ENCODE measurements around the gene OTUD7B.
A peak's percentile ranks its signal among the peaks of the same experiment; 100 is the strongest.

Gene OTUD7B

DNA sequence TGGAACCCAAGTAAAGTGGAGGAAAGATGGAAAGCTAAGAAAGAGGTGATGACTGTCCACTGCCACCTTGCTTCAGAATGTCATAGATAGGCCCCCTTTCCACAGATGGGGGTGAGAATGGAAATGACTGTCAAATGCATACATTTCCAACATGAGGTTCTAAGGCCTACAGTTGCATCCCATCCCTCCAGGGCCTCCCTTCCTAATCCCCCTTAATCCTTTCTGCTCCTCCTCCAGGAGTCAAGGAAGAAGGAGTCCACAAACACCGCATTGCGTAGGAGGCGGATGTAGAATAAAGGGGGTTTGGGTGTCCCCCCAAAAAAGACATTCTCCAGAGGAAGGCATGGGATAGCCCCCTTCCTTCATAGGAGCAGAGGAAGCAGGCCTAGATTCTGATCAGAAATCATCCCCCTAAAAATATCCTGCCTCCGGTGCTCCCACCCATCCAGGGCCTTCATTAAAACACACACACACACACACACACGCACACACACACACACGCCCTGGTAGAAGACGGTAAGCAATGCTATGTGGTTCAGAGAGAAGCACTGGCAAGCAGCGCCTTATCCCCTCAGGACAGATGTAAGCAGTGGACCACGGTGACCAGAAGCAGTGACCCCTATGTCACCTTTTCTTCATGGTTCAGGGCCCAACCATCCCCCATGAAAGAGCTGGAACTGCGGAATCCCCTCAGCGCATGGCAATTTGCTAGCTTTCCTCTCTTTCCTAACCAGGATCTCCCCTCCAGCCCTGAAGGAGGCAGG, 94.9 kb downstream of the OTUD7B start:
- no peak for DNase-seq

DNA sequence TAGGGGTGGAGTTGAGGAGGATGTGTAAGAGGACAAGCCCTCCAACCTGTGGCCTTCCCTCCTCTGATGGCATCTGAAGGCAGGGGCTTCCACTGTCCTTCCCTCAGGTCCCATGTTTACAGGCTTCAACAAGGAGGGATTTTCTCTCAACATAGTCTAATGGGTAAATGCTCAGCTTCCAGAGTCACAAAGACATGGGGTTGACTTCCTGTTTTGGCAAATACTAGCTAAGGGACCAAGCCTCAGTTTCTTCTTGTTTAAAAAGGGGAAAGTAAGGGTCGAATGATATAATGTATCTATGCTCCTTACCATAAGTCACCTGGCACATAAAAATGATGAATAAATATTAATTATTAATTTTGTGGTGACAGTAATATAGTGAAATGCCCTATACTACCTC, 96.0 kb downstream of the OTUD7B start:
- DNase-seq: no peak

DNA sequence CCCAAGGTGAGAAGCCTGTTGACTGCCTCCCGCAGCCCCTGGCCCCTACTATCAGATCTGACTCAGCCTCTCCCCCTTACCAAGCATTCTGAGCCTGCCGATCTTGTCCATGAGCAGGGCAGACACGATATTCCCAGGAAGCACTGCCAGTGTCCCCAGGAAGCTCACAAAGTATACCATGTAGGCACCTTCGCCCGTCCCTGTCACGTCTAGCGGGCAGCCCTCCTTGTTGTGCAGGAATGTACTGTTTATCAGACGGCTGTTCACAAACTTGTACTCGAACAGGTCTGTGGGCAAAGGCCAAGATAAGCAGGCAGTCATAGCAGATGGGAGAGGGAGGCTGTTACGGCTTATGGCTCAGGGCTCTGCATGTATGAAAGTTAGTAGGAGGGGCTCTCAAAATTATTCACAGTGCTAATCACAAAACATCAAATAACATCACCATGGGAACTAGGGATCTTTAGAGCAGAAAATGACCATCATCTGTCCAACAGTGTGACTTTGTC, 103.9 kb downstream of the OTUD7B start:
- DNase-seq: no peak

DNA sequence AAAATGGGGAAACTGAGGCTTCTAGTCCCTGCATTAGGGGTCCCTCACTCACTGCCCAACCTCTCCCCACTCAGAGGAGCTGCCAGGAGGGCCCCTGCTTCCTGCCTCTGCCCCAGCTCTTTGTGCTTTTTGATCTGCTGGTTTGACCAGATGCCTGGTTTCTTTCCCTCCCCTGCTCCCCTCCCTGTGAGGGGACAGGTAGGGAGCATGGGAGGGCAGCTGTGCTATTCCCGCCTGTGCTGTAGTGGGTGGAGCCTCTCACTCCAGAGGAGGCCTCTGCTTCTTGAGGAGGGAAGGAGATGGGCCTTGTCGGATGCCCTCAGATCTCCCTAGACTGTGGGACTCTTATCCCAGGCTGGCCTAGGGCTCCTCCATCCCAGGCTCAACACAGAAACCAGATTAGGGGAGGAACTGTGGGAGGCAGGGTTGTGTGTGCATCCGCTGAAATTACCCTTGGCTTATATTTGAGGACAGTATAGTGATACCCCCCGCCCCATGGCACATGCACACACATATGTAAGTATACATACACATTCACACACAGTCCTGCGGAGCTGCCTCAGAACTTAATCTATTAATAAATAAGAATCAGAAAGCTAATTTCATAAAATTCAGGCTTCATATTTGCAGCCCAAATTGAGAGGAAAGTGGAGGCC, 106.6 kb downstream of the OTUD7B start:
- DNase-seq: no peak

DNA sequence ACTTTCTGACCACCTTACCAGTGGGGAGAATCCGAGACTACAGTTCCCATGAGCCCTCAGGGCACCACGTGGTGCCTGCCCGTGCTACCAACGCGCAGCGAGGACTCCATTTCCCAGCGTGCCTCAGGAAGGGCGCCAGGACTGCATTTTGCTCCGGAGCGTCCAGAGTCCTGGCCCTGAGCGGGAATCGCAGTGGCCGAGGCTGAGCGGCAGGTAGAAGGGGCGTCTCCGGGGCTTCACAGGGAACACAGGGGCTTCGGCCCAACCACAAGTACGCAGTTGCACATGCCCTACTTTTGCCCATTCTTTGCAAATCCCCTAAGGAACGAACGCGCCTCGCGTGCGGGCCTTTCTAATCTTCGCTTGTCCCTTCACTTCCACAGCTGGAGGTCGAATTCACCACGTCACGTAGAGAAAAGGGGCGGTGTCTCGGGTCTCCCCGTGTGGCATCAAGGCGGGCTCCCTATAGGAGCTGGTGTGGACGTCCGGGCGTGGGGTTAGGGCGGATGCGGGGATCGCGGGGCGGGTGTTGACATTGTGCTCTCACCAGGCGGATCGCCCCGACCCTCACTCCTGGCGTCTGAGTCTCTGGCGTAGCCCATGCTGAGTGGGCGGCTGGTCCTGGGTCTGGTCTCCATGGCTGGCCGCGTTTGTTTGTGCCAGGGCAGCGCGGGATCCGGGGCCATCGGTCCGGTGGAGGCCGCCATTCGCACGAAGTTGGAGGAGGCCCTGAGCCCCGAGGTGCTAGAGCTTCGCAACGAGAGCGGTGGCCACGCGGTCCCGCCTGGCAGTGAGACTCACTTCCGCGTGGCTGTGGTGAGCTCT, 110.9 kb downstream of the OTUD7B start, which contains the start of gene BOLA1:
Gene BOLA1, plus strand, starts transcription at position 109 of the 825 bp plus-strand sequence. Its CDS starts 492 bp downstream, at position 601.
- peak; percentile 87 to 91 (median 89) for DNase-seq

DNA sequence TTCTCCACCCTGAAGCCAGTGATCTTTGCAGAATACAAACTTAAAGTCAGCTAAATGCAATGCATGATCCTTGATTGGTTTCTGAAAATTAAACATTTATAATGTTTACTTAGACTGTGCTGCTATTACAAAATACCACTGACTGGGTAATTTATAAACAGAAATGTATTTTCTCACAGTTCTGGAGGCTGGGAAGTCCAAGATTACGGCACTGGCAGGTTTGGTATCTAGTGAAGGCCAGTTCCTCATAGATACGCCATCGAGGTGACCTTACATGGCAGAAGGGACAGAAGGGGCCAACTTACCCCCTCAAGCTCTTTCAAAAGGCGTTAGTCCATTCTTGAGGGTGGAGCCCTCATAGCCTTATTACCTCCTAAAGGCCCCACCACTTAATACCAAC, 114.0 kb downstream of the OTUD7B start:
- DNase-seq: peak in 2 of 3 donors; percentile 26 to 28

DNA sequence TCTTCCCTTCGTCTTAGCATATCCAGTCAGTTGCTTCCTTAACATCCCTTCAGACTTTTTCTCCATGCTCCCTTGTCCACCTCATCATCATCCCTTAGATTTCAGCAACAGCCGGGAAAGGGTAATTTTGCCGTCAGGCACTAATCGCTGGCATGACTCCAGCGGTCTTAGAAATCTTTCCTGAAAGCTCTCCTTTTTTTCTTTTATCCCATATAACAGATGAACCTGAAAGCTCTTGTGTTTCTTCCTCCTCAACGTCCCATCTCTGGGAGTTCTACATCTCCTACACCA, 121.6 kb downstream of the OTUD7B start:
- DNase-seq: peak in 1 of 3 donors; percentile 11

DNA sequence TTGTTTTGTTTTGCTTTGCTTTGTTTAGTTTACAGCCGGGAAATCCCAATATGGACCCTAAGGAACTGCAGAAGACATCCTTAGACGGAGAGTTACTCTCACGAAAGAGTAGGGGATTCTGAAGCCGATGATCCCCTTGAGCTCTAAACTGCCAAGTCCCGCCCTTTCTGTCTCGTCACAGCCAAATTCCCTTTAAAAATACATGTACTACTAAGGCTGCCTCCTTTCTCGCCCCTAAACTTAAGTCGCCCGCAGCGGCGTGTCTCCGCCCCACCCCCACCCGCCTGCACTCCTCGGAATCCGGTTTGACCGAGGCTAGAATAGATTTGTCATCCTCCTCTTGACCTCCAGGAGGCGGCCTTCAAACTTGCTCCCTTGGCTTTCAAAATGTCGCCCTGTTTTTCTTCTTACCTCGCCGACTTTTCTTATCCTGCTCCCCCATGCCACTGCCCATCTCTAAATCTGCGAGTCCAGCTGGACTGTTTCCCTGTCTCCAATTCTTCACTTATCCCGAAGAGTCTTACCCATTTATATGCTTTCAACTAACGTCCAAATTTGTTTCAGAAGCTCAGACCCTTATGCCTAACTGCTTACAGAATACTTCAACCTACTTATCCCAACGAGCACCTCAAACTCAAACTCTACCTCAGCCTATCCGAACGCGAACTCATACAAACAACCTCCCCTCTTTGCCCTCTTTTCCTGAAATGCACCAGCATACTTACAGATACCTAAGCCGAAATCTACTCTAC, 122.1 kb downstream of the OTUD7B start:
- peak; percentile 82 to 90 (median 88) for DNase-seq

All from suppressor macrophage treated with lipopolysaccharide for 1 hour (primary cell).